HG03575 (cell line): Measurements from ENCODE around the gene YRDC.

Experiments
- ATAC-seq: cut with Tn5 transposase; IDR thresholded peaks from one replicate; pipeline ENCODE4 v1.9.1; 2021; ENCODE audit not compliant: unreplicated experiment, insufficient number of reproducible peaks, low FRiP score; ENCODE audit errors: extremely low read depth

The YRDC gene

DNA sequence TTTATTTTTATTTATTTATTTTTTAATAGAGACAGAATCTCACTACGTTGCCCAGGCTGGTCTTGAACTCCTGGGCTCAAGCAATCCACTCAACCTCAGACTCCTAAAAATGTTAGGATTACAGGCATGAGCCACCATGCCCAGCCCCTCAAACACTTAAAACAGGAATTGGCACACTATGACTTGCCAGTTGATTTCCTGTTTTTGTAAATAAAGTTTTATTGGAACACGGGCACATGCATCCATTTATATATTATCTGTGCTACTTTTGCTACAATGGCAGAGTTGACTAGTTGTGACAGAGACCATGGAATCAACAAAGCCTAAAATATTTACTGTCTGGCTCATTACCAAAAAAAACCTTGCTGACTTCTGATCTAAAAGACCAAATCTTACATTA lies 16.0 kb upstream of the YRDC start:
- no peak for ATAC-seq

DNA sequence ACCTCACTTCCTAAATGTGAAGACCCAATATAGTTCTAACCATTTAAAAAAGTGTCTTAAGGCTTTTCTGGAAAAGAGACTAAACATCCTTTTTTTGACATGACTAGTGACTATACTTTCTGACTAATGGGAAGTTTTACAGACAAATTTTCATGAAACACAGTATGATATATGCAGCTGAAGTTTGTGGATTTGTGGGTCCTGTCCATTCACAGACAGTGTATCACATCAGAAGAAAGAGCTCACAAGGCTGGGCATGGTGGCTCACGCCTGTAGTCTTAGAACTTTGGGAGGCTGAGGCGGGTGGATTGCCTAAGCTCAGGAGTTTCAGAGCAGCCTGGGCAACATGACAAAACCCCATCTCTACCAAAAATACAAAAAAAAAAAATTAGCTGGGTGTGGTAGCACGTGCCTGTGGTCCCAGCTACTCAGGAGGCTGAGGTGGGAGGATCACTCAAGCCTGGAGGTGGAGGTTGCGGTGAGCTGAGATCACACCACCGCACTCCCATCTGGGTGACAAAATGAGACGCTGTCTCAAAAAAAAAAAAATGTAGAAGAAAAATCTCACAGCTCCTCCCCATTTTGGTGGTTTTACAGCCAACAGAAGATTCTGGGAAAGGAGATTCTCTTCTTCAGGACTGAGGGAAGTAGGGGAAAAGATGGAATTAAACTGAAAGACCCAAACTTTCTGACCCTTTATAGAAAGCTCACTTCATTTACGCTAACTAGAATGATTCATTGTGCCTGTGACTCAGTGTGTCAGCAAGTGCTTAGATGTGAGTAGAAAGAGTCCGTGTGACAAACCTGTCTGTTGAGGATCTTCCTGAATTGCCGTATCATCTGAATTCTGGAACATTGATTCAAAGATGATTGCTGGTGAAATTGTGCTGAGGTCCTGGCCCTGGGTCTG lies 15.2 kb upstream of the YRDC start:
- ATAC-seq = no peak

DNA sequence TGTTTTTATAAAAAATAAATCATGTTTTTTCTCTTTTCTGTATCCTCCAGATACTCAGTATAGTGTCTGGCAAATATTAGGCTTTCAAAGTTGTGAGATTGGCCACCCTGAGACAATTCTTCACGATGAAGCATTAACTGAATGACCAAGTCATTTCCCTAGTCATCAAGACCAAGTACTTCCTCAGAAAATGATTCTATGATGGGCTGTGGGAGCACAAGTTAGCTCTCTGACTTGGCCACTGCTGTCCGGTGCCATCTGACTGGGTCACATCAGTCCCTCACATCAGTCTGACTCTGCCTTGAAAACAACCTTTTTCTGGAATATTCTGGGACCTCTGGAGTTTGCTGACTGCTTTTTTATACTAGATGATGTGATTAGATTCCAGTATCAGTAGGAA lies 13.5 kb upstream of the YRDC start:
- ATAC-seq = no peak

DNA sequence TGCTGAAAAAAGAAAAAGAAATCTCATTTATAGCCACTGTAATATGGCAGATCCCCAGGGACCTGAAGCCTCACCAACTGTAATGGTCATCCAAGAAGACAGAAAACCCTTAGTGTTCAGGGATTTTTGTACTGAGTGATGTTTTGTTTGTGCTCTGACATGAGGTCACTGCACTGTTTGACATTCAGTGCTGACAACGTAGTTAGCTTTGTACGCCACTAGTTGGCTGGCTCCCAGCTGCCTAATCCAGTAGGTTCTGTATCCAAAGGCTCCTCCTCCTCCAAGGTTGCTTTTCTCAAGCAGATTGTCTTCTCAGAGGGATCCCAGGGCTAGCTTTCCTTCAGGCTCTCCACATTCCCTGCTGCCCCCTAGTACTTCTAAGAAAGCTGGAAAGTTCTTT lies 9.5 kb upstream of the YRDC start:
- no peak for ATAC-seq

DNA sequence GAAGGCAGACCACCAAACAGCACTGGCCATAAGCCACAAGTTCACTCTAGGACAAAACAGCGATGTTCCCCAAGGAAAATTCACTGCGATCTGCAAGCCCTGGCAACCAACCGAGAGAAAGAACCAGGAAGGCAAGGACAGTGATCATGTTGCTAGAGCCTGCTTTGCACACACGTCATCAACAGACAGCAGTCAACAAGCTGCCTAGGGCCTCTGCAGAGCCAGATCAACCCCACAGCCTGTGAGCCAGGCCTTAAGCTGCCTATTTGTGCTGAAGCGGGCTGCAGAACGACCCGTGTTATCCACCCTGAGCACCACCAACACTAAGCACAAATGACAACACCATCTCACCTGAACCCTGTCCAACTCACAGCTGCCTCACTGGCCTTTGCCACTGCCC lies 6.2 kb upstream of the YRDC start:
- ATAC-seq = no peak

DNA sequence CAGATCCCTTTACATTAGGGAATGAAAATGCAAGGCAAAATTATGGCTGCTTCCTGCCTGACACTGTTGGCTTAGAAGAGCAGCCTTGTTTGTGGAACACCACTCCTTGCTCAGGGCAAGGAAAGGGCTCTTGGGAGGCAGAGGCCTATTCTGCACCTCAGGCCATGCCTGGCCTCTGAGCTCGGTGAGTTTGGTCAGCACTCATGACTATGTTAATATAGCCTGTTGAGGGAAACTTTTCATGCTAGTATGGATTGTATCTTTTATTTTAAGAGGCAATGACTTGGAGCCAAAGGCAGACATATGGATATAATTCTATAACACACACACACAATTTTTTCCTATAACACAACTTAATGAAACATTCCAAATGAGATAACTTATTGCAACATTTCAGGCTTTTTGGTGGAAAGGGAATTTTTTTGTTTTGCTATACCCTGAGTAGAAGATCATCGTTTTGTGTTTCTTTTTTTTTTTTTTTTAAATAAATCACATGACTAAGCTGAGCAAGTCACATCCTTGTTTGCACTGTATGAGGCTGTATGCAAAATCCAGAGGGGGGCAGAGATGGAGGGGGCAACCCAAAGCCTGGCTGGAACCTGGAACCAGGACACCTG lies 5.6 kb upstream of the YRDC start:
- no peak for ATAC-seq

DNA sequence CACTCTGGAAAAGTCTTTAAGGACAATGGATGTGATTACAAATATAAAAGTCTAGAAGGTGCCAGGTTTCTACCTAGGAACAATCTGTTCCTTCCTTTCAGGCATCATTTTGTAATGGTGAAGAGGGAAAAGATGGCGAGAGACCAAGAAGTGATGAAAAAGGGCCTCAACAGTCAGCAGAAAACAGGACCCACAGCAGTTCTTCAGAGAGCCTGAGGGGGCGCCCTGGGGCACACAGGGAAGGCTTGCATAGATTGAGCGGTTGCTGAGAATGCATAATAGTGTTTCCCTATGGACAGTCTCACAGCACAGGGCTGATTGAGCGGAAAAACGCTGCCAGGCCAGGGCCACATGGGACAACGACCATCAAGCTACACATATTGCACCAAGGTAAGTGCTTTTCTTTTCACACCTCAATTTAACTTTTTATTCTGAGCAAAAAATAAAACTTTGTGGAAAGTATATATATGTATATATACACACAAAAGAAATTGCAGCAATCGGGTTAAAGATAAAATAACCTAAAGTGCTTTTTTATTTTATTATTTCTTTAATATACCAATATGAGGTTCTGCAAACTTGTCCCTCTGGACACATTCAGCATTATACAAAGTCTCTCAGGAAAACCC lies 3.1 kb upstream of the YRDC start:
- ATAC-seq = no peak

DNA sequence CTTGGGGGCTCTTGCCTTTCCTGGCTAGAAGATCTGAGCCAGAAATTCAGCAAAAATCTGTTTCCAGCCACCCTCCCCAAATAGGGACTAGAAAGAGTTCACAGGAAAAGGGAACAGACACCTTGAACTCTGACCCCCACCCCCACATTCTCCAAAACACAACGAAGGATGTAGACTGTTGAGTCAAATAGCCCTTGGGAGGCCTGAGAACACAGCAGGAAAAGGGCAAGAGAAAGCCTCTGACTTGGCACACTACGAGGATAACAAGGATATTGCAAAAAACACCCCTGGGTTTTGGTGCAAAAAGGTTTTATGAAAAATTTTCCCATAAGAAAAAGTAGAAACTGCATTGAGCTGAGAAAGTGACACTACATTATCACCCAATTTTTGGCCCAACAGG lies 1.9 kb upstream of the YRDC start:
- ATAC-seq = no peak

DNA sequence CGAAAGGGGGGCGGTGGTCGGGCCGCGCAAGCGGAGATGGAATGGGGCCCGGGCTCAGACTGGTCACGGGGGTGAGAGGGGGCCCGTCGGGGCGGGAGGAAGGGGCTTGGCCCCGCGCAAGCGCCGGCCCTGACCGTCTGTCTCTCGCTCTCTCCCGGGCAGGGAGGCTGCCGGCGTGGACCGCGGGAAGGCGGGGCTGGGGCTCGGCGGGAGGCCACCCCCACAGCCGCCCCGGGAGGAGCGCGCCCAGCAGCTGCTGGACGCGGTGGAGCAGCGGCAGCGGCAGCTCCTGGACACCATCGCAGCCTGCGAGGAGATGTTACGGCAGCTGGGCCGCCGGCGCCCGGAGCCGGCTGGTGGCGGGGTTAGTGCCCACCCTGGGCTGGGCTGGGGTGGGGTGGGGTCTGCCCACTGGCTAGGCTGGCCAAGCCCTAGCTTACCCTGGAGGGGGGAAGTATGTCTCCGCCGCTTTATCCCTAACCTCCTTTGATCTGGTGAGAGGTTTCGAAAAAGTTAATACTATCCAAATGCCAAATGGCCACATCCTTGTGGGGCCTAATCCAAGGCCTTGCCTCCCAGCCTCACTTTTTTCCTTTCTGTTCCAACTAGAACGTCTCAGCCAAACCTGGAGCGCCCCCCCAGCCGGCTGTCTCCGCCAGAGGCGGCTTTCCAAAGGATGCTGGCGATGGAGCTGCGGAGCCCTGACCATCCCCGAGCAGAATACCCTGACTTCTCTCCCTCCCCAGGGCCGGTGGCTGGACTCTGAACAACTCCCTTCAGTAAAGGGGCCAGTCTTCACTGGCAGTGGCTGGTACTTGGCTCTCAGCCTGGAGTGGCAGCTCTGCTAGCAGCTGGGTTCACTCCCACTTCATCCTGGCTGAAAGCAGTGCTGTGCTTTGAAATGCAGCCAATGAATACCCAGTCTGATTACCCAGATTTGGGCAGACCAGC lies 636 bp upstream of the YRDC start:
- ATAC-seq = no peak

DNA sequence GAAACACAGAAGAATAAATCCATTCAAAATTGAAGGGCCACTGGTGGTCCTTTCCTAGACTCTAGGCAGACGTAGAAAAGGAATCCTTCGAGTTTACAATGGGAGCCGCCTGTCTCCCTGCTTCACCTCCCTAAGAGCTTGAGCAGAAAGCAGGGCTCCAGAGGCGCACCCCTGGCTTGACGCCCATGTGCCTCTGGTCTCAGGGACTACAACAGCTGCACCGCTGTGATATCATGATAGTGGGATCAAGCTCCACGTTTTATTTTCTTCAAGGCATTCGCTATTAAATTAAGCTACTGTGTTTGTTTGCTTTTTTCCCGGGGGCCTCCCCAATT lies 821 bp downstream of the YRDC start:
- no peak for ATAC-seq

DNA sequence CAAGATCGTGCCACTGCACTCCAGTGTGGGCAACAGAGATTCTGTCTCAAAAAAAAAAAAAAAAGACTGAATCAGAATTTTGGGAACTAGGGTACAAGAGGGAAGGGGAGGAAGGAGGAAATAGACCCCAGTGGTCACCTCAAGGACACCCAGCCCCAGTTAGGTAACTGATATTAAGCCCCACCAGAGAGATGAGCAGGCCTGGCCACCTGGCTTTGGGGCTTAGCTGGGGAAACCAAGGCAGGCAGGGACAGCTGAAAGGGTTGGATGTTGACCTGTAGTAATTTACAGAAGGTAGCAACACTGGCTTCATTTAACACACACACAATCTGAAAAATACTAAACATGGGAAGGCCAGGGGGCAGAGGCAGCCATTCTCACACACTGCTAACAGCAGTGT lies 5.6 kb downstream of the YRDC start:
- ATAC-seq = no peak

DNA sequence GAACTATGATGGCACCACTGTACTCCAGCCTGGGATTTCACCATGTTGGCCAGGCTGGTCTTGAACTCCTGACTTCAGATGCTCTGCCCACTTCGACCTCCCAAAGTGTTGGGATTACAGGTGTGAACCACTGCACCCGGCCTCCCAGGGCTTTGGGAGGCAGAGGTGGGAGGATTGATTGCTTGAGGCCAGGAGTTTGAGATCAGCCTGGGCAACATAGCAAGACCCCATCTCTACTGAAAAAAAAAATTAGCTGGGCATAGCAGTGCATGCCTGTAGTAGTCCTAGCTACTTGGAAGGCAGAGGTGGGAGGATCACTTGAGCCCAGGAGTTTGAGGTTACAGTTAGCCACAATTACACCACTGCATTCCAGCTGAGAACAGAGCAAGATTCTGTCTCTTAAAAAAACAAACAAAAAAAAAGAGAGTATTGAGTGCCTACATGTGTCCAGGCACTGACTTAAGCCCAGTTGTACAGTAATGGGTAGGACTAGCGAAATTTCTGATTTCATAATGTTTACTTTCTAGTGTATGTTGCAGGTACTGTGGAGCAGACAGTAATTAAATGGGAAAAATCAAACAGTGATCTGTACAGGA lies 10.2 kb downstream of the YRDC start:
- no peak for ATAC-seq

DNA sequence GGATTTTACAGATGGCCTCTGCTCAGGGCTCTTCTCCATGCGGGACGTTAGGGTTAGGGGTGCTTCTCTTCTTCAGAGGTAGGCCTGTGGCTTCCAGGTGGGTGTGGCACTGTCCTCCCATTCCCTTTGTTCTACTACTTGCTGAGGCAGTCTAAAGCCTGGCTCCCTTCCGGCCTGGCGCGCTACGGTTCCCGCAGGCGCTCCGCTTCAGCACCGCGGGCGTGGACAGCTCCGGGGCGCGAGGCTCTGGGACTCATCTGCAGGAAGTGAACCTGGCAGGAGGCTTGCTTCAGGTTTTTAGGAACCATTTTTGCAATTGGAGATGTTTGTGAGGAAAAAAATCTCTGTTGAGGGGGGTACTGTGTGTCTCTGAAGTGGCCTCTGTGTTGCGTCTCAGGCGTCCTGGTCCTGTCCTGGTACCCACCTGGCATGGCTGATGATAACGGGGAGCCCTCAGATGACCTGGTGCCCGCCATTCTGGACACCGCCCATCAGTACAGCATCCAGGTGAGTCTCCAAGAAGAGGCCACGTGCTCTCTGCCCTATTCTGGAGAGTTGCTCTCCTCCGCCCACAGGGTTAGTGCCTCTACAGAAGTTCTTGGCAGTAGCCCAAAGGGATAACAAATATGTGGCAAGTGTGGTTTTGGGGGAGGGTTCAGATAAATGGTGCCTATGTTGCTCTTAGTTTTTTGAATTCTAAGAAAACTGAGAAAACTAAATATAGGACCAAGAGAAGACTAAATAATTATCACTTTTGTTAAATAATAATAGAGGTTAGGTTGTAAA lies 12.5 kb downstream of the YRDC start:
- no peak for ATAC-seq

DNA sequence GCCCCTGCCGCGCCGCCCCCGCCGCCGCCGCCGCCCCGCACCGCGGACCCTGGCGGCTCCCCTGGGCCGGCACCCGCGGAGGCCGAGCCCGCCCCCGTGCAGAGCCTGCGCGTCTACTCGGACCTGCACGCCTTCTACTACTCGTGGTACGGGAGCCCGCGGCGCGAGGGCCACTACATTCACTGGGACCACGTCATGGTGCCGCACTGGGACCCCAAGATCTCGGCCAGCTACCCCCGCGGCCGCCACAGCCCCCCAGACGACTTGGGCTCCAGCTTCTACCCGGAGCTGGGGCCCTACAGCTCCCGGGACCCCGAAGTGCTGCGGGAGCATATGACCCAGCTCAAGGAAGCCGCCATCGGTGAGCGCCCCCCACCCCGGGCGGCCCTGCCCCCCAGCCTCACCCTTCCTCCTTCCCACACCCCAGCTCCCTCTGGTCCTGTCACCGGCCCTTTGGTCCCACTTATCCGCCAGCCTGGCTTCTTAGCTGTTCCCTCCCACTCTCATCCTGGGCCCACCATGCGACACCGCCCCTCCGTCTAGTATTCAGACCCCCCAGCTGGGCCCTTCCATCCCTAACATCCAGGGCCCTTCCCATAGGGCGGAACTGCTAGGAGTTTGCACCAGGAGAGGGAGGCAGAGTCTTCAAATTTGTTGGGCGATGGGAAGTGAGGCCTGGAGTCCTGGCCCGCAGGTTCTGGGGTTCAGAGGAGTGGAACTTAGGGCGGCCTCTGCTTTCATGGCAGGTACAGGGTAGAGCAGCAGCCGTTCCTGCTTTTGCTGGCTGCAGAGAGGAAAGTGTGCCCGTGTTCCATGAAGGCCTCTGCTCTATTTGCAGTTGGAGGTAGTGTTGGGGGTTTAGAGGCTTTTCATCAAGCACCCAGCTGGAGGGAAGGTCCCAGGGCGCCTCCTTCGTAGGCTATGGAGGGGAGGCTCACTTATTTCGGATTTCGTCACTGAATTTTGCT lies 13.4 kb downstream of the YRDC start:
- no peak for ATAC-seq

DNA sequence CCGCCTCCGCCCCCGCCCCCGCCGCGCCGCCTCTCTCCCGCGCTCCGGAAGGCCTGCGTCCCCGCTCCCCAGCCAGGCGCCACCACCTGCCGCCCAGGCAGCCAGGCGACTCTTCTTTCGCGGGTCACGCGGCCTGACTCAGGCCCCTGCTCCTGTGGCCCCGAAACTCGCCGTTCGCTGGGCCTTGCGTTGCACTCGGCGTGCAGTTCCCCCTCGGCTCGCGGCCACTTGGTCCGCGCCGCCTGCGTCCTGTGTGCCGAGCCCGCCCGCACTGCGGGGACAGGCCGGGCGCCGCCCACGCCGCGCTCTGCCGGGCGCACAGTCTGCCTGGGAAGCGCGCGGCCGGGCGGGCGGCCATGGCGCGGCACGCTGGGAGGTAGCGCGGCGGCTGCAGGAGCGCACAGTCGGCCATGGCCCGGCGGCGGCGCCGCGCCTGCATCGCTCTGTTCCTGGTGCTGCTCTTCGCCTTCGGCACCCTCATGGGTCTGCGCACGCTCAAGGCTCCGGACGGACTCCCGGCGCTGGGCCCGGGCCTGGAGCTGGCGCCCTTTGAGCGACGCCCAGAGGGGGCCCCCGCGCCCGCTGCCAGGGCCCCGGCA lies 14.1 kb downstream of the YRDC start, which contains the start of gene MANEAL:
Gene MANEAL, plus strand, starts transcription at position 75 of the 599 bp plus-strand sequence. Its CDS starts 336 bp downstream, at position 411.
- no peak for ATAC-seq

DNA sequence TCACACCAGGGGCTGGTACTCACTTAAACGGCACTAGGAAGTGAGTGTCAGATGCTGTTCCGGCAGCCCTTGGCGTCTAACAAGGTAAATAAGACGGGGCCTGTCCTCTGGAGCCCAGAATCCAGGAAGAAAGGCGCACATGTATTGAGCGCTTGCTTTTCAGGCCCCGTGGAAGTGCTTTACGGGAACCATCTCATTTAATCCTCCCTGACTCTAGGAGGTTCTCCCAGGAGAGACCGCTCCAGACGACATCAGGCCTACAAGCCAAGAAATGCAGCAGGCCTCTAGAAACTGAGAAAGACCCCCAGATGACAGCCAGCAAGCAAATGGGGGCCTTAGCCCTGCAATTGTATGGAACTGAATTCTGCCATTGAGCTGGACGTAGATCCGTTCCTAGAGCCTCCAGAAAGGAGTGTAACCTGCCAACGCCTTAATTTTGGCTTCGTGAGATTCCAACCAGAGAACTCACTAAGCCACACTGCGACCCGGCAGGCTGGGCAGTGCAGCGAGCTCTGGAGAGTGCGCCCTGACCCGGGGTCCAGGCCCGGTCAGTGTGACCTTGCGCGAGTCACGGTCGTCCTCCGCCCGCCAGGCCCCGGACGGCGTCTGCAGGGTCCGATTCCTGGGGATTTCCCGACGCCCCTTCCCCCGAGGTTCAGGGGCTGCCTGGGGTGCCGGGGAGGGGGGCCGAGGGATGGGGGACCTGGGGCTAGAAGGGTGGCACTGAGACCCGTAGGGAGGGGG lies 14.9 kb downstream of the YRDC start:
- ATAC-seq = no peak
